ENCODE measurements around the gene ZNF497. TPM values are rescaled to one million over a fixed set of nuclear protein-coding genes. Genes with fewer than 3 reads are reported as not detected.

Gene ZNF497
- polyA plus RNA-seq, 1 experiment = 0.06 TPM

DNA sequence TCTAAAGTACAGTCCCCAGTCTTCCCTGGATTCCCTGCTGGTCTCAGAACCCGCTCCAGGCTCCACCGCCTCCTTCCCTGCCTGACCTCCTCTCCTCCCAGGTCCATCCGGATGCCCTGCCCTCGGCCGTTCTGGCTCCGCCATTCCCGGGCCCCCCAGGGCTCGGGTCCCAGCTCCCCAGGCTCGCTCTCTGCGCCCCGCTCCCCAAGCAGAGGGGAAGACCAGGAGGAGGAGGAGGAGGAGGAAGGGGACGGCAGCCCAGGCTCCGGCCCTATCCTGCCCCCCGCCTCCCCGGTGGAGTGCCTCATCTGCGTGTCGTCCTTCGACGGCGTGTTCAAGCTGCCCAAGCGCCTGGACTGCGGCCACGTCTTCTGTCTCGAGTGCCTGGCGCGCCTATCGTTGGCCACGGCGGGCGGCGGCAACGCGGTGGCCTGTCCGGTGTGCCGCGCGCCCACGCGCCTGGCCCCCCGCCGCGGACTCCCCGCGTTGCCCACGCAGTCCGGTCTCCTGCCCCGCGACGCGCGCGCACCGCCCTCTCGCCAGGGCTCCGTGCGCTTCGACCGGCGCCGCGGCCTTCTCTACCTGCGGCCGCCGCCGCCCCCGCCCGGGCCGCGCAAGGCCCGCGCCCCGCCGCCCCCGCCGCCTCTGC, 33.6 kb upstream of the ZNF497 start:
- POLR2A ChIA-PET = no interaction called here
- Histone ChIP-seq H3K9me3 (ENCODE audit: control insufficient read depth, insufficient read depth, low read length) (no peaks in the 10 kb centered on the region; the same call in 1 of the 2 replicates), H3K27ac (ENCODE audit: low read depth, low read length) (no peak overlapping the region), H3K27me3 (ENCODE audit: control insufficient read depth, insufficient read depth, low read length) (no peaks in the 10 kb centered on the region), H3K4me3 (ENCODE audit: low read depth, low read length) (no peak overlapping the region)
- CTCF ChIA-PET = no interaction called here
- TF ChIP-seq, protein P1, sequence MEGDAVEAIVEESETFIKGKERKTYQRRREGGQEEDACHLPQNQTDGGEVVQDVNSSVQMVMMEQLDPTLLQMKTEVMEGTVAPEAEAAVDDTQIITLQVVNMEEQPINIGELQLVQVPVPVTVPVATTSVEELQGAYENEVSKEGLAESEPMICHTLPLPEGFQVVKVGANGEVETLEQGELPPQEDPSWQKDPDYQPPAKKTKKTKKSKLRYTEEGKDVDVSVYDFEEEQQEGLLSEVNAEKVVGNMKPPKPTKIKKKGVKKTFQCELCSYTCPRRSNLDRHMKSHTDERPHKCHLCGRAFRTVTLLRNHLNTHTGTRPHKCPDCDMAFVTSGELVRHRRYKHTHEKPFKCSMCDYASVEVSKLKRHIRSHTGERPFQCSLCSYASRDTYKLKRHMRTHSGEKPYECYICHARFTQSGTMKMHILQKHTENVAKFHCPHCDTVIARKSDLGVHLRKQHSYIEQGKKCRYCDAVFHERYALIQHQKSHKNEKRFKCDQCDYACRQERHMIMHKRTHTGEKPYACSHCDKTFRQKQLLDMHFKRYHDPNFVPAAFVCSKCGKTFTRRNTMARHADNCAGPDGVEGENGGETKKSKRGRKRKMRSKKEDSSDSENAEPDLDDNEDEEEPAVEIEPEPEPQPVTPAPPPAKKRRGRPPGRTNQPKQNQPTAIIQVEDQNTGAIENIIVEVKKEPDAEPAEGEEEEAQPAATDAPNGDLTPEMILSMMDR (IDR thresholded peaks at IDR 0.05; ENCODE audit: low read depth, low read length) = no peak
- no peak for DNase-seq (ENCODE audit: low read depth, low spot score)

DNA sequence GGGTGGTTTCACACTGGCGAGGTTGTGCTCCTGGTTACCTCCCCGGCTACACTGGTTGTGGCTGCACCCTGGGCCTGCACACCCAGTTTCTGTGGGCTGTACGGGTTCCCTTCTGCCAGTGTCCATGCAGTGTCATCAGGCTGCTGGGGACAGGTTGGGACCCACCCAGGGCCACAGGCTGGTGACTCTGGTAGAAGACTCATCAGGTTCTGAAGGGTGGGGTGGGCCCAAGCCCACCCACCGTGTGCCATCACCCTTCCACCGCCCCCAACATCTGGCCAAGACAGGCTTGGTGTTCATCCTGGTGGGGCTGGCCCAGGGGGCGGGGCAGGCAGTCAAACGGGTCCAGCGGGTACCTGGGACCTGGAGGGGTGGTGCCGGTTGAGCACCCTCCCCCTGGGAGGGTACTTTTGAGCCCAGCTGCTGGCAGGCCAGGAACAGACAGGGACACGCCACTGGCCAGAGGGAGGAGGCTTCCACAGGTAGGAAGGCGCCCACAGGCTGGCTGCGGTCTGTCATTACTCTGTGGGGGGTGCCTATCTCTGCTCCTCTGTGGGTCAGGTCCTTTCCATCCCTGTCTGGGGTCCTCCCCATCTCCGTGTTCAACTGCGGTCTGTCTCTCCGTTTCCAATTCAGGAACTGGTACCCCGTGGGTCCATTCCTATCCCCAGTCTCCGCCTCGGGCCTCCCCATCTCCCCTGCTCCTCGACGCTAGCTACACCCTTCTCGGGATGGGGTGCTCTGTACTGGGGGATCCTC, 32.8 kb upstream of the ZNF497 start, which contains the start of gene RNF225:
Gene RNF225 (plus strand): TSS at position 437 of the 759 bp plus-strand sequence. CDS start 434 bp downstream, outside the sequence.
- H3K9me3 ChIP-seq (ENCODE audit: control insufficient read depth, insufficient read depth, low read length) = no peaks in the 10 kb centered on the region; the same call in 1 of the 2 replicates
- TF ChIP-seq, protein P1 (IDR thresholded peaks at IDR 0.05; ENCODE audit: low read depth, low read length) = no peak
- no peaks in the 10 kb centered on the region for H3K27me3 ChIP-seq (ENCODE audit: control insufficient read depth, insufficient read depth, low read length)
- H3K27ac ChIP-seq (ENCODE audit: low read depth, low read length) = no peak within 1 kb of the TSS
- DNase-seq (ENCODE audit: low read depth, low spot score) = no peak
- ChIA-PET POLR2A (interaction anchor here (0.5 kb wide), 1 partner anchor 13 kb away, joined by 4 read pairs; no protein-coding TSS in a partner anchor), CTCF (no interaction called here)
- H3K4me3 ChIP-seq (ENCODE audit: low read depth, low read length) = no peak within 1 kb of the TSS

DNA sequence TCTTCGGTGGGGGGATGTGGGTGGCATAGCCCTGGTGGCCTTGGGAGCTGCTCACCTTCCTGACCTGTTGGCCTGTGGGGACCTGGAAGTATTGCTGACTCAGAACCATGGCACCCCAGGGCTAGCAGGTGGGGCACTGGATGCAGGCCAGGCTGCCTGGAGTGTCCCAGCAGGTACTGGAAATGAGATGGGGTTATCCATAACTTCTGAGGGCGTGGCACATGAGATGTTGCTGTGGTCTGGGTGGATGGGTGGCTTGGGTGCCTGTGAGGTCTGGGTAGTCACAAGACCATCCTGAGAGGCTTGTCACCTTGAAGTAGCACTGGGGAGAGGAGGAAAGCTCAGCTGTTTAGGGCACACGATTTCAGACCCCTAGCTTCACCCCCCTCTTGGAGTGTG, 32.3 kb upstream of the ZNF497 start:
- Histone ChIP-seq H3K27ac (ENCODE audit: low read depth, low read length) (no peak overlapping the region), H3K9me3 (ENCODE audit: control insufficient read depth, insufficient read depth, low read length) (no peaks in the 10 kb centered on the region), H3K4me3 (ENCODE audit: low read depth, low read length) (no peak overlapping the region), H3K27me3 (ENCODE audit: control insufficient read depth, insufficient read depth, low read length) (no peaks in the 10 kb centered on the region)
- no peak for DNase-seq (ENCODE audit: low read depth, low spot score)
- POLR2A ChIA-PET = no interaction called here
- TF ChIP-seq, protein P1 (IDR thresholded peaks at IDR 0.05; ENCODE audit: low read depth, low read length) = no peak
- CTCF ChIA-PET = no interaction called here

DNA sequence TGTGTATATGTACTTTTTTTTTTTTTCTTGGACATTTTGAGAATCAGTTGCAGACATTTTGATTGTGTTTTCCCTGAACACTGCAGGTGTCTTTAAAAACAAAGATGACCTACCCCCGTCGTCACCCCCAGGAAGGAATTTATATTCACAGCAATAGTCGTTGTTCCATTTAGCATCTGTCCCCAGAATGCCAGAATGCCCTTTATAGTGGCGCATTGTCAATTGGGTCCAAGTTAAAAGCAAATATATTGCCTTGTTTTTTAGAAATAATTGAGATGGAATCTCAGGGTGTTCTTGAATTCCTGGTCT, 31.1 kb upstream of the ZNF497 start:
- ChIA-PET POLR2A (no interaction called here), CTCF (no interaction called here)
- no peak for DNase-seq (ENCODE audit: low read depth, low spot score)

More for the DNA sequence above, 31.1 kb upstream of the ZNF497 start:
- Histone ChIP-seq H3K27ac (ENCODE audit: low read depth, low read length) (no peak overlapping the region), H3K4me3 (ENCODE audit: low read depth, low read length) (no peak overlapping the region), H3K27me3 (ENCODE audit: control insufficient read depth, insufficient read depth, low read length) (no peaks in the 10 kb centered on the region), H3K9me3 (ENCODE audit: control insufficient read depth, insufficient read depth, low read length) (no peaks in the 10 kb centered on the region)
- TF ChIP-seq, protein P1 (IDR thresholded peaks at IDR 0.05; ENCODE audit: low read depth, low read length) = no peak

Measured in AG04450 (cell line).